Activated B cell treated with CpG ODN at 0.5 μM for 24 hours (primary cell): ENCODE results near the gene MTHFR. TPM values are rescaled to one million over a fixed set of nuclear protein-coding genes. Genes with fewer than 3 reads are reported as not detected.

Experiments
- ATAC-seq: fragments of 200-7000 bp; cut with Tn5 transposase; one replicate; pipeline ENCODE4 v1.10.0; 2021; ENCODE audit warnings: low read depth, mild to moderate bottlenecking, moderate library complexity
- CTCF ChIA-PET: fragments of 350-600 bp; sonication (Branson Sonifier 250); formaldehyde crosslinking; loops from one replicate; lab custom pipeline; 2021; ENCODE audit warnings: antibody characterized with exemption; lab: Charles Lee
- POLR2A ChIA-PET: fragments of 350-600 bp; sonication (Branson Sonifier 250); formaldehyde crosslinking; loops from one replicate; lab custom pipeline; 2021; ENCODE audit warnings: antibody characterized with exemption; lab: Charles Lee
- DNase-seq: peaks from one replicate; pipeline ENCODE4 v3.0.0; 2022
- H3K27ac Mint-ChIP-seq: one replicate; pipeline ENCODE4 v1.8.0; 2020; ENCODE audit warnings: mixed read lengths
- H3K27me3 Mint-ChIP-seq: one replicate; pipeline ENCODE4 v1.8.0; 2021; ENCODE audit warnings: mixed read lengths
- H3K36me3 Mint-ChIP-seq: one replicate; pipeline ENCODE4 v1.8.0; 2021; ENCODE audit warnings: low read depth, mixed read lengths
- H3K4me1 Mint-ChIP-seq: one replicate; pipeline ENCODE4 v1.8.0; 2021; ENCODE audit warnings: mixed read lengths
- H3K4me3 Mint-ChIP-seq: one replicate; pipeline ENCODE4 v1.8.0; 2020; ENCODE audit warnings: mild to moderate bottlenecking, mixed read lengths
- H3K9me3 Mint-ChIP-seq: one replicate; pipeline ENCODE4 v1.8.0; 2020; ENCODE audit warnings: mixed read lengths
- CTCF ChIP-seq: fragments of 200-600 bp; IDR thresholded peaks from one replicate; pipeline ENCODE4 v1.8.0; 2022; ENCODE audit warnings: antibody characterized with exemption, mild to moderate bottlenecking
- intact Hi-C: fragments of 100-400 bp; cut with micrococcal nuclease; formaldehyde crosslinking; loops from one replicate; pipeline ENCODE4 v1.15.1; 2024
- total RNA-seq: library from RNA; stranded (reverse); gene quantifications from 2 replicates; pipeline ENCODE4 v1.2.3, GENCODE V29; 2022

Gene MTHFR
- total RNA-seq, 1 donor from 2014 or later: 56.9 TPM

DNA sequence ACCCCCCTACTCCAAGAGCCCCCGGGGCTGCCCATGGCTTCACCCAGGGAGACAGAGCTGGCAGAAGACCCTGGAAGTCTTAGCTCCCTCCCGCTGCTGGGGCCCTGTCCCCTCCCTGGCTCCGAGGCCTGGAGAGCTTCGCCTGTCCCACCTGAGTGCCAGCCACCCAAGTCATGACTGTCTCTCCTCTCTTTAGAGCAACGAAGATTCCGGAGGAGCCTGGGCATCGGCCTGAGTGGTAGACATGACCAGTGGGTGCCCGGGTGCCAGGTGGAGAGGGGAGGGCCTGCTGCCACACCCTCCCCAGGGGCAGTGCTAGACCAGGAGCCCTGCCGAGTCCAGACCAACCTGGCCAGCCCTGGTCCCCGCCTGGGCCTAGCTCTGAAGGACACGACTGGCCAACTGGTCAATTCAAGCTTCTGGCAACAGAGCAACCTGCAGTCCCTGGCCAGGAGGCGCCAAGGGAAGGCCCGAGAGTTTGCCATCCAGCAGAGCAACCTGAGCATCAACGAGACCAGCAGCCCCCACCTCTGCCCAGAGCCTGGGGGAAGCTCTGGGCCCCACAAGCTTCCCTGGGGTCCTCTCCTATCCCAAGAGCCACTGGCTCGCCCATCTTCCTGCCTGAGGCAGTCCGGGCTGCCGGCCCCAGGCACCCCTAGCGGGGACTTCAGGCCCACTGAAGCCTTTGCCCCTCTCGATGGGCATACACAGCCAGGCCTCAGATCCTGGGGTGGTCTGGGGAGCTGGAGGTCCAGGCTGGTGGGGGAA is 39.9 kb downstream of the MTHFR start:
- CTCF ChIA-PET: no interaction called here
- Mint-ChIP-seq H3K27ac (no peak overlapping the region), H3K4me1 (peaks cover 7% of the 10 kb centered on the region), H3K36me3 (no peaks in the 10 kb centered on the region), H3K9me3 (no peaks in the 10 kb centered on the region), H3K4me3 (no peak overlapping the region), H3K27me3 (peaks cover 13% of the 10 kb centered on the region)
- ATAC-seq (no peak), DNase-seq (no peak)
- intact Hi-C loops: no loop called here
- POLR2A ChIA-PET: interaction anchor here (0.7 kb wide), 1 partner anchor 28 kb away, joined by 6 read pairs; no protein-coding TSS in a partner anchor
- no peak for TF ChIP-seq CTCF

- Mint-ChIP-seq H3K4me1 (peaks cover 7% of the 10 kb centered on the region), H3K27ac (no peak overlapping the region), H3K36me3 (no peaks in the 10 kb centered on the region), H3K9me3 (no peaks in the 10 kb centered on the region), H3K4me3 (no peak overlapping the region), H3K27me3 (peaks cover 16% of the 10 kb centered on the region)
- DNase-seq (no peak), ATAC-seq (no peak)
- ChIA-PET CTCF (no interaction called here), POLR2A (no interaction called here)
- intact Hi-C loops: no loop called here
- TF ChIP-seq CTCF: no peak
Observed at GRCh38 chr1:11764519-11764918, 41.2 kb downstream of the MTHFR start.

- Mint-ChIP-seq H3K27me3 (peaks cover 16% of the 10 kb centered on the region), H3K4me1 (peaks cover 7% of the 10 kb centered on the region), H3K9me3 (no peaks in the 10 kb centered on the region), H3K36me3 (no peaks in the 10 kb centered on the region), H3K4me3 (no peak overlapping the region), H3K27ac (no peak overlapping the region)
- no peak for ATAC-seq
- no peak for TF ChIP-seq CTCF
- DNase-seq: no peak
- CTCF ChIA-PET: no interaction called here
- intact Hi-C loops: no loop called here
- POLR2A ChIA-PET: no interaction called here
Observed at GRCh38 chr1:11764115-11764514, 41.6 kb downstream of the MTHFR start.

GRCh38 chr1:11761988-11762406 is 43.8 kb downstream of the MTHFR start, which contains the start of gene C1orf167:
TSS of gene C1orf167 (plus strand) at chr1:11762193. CDS start at chr1:11764401, 2,208 bp downstream.
- peak within 1 kb of the TSS; percentile 15 for H3K4me3 Mint-ChIP-seq
- DNase-seq: no peak

More at GRCh38 chr1:11761988-11762406, 43.8 kb downstream of the MTHFR start, which contains the start of gene C1orf167:
- H3K27me3 Mint-ChIP-seq: peaks cover 17% of the 10 kb centered on the region
- H3K9me3 Mint-ChIP-seq: no peaks in the 10 kb centered on the region
- H3K27ac Mint-ChIP-seq: no peak within 1 kb of the TSS
- H3K36me3 Mint-ChIP-seq: no peaks in the 10 kb centered on the region
- ChIA-PET POLR2A (no interaction called here), CTCF (no interaction called here)
- peaks cover 7% of the 10 kb centered on the region for H3K4me1 Mint-ChIP-seq
- ATAC-seq: peak; percentile 54
- TF ChIP-seq CTCF: no peak
- intact Hi-C loops: no loop called here
